ENCODE data around the gene ELOVL5.

GRCh38 chr6:53347250-53347920, 1.4 kb downstream of the ELOVL5 start:
- TF ChIP-seq FOSL2 (IDR thresholded peaks at IDR 0.05; ENCODE audit: borderline replicate concordance, low read depth) (no peak), EZH2phosphoT487 (IDR thresholded peaks at IDR 0.05; ENCODE audit: borderline replicate concordance, low read depth) (no peak), RAD21 (IDR thresholded peaks at IDR 0.05; ENCODE audit: low read length) (no peak), CTCF (IDR thresholded peaks at IDR 0.05) (no peak), REST (IDR thresholded peaks at IDR 0.05; ENCODE audit: low read depth, low read length) (no peak), POLR2AphosphoS5 (IDR thresholded peaks at IDR 0.05; ENCODE audit: low read depth, low read length) (no peak), GATA2 (CRISPR knock-in tag; IDR thresholded peaks at IDR 0.05) (no peak), EP300 (IDR thresholded peaks at IDR 0.05; ENCODE audit: borderline replicate concordance in 1 of 2, low read depth in 1 of 2, low read length in 1 of 2) (no peak), RFX5 (IDR thresholded peaks at IDR 0.05; ENCODE audit: low read length) (no peak), MXI1 (IDR thresholded peaks at IDR 0.05; ENCODE audit: low read depth, low read length) (0 out of 2 replicates have a peak, but pooled peaks have one; percentile 3), TEAD4 (IDR thresholded peaks at IDR 0.05; ENCODE audit: borderline replicate concordance, insufficient read depth) (no peak)

Data from SK-N-SH (cell line).